Neuronal stem cell (in vitro differentiated cells): ENCODE results near the gene ROCK1. TPM values are rescaled to one million over a fixed set of nuclear protein-coding genes. Genes with fewer than 3 reads are reported as not detected.

Experiments
- DNase-seq: peaks from one replicate; pipeline ENCODE4 v3.0.0-alpha.2; 2013; ENCODE audit warnings: low spot score
- H2AFZ ChIP-seq: one replicate; pipeline ENCODE4 v1.6.1; 2013; ENCODE audit warnings: mild to moderate bottlenecking, low read length, inconsistent platforms
- H2AK5ac ChIP-seq: 2 replicates; pipeline ENCODE4 v1.6.1; 2013; ENCODE audit warnings: low read depth, mild to moderate bottlenecking, inconsistent platforms, low read length, moderate library complexity, mixed read lengths
- H2BK120ac ChIP-seq: 2 replicates; pipeline ENCODE4 v1.6.1; 2013; ENCODE audit warnings: low read depth, mild to moderate bottlenecking, inconsistent platforms, low read length, moderate library complexity, mixed read lengths
- H2BK12ac ChIP-seq: one replicate; pipeline ENCODE4 v1.6.1; 2013; ENCODE audit warnings: low read length, inconsistent platforms
- H2BK15ac ChIP-seq: 2 replicates; pipeline ENCODE4 v1.6.1; 2013; ENCODE audit warnings: mild to moderate bottlenecking, low read length, inconsistent platforms, mixed read lengths
- H2BK5ac ChIP-seq: one replicate; pipeline ENCODE4 v1.6.1; 2013; ENCODE audit warnings: inconsistent platforms, mild to moderate bottlenecking, low read length, moderate library complexity
- H3K14ac ChIP-seq: one replicate; pipeline ENCODE4 v1.6.1; 2013; ENCODE audit warnings: low read length, inconsistent platforms
- H3K18ac ChIP-seq: 2 replicates; pipeline ENCODE4 v1.6.1; 2013; ENCODE audit warnings: low read length, inconsistent platforms
- H3K23ac ChIP-seq: 2 replicates; pipeline ENCODE4 v1.6.1; 2013; ENCODE audit warnings: low read depth, mild to moderate bottlenecking, mixed read lengths, low read length, inconsistent platforms; ENCODE audit not compliant: poor library complexity
- H3K27ac ChIP-seq: replicated peaks from 3 replicates; pipeline ENCODE4 v1.5.1; 2013; ENCODE audit warnings: low read length, inconsistent platforms
- H3K27me3 ChIP-seq, 3 experiments: 2 replicates each; pipeline ENCODE4 v1.6.1; 2013; ENCODE audit warnings: low read length in 3 of 3, mild to moderate bottlenecking in 2 of 3, inconsistent platforms in 1 of 3, low read depth in 1 of 3, mixed read lengths in 1 of 3, moderate library complexity in 1 of 3; ENCODE audit not compliant: control insufficient read depth in 3 of 3, insufficient read depth in 3 of 3
- H3K36me3 ChIP-seq, 2 donors: replicated peaks in 1 of 2; 2 replicates each; pipeline ENCODE4 v1.6.1; 2013; ENCODE audit warnings: low read length in 2 of 2; ENCODE audit not compliant: control insufficient read depth in 2 of 2, insufficient read depth in 2 of 2
- H3K4ac ChIP-seq: 2 replicates; pipeline ENCODE4 v1.6.1; 2013; ENCODE audit warnings: inconsistent platforms, mild to moderate bottlenecking, low read length, moderate library complexity
- H3K4me1 ChIP-seq, 2 donors: 1 replicate in 1 of 2; 2 replicates in 1 of 2; pipeline ENCODE4 v1.6.1; 2013; ENCODE audit warnings: low read length in 2 of 2, low read depth in 1 of 2; ENCODE audit not compliant: control insufficient read depth in 2 of 2, insufficient read depth in 1 of 2
- H3K4me2 ChIP-seq: one replicate; pipeline ENCODE4 v1.6.1; 2013; ENCODE audit warnings: mild to moderate bottlenecking, low read length, inconsistent platforms; ENCODE audit not compliant: insufficient read depth, poor library complexity, severe bottlenecking
- H3K4me3 ChIP-seq, 2 donors: 2 replicates each; pipeline ENCODE4 v1.5.1; 2013; ENCODE audit warnings: low read length in 2 of 2, mild to moderate bottlenecking in 2 of 2, inconsistent platforms in 1 of 2, moderate library complexity in 1 of 2
- H3K79me1 ChIP-seq: one replicate; pipeline ENCODE4 v1.6.1; 2013; ENCODE audit warnings: low read depth, mild to moderate bottlenecking, inconsistent platforms, low read length, moderate library complexity
- H3K9ac ChIP-seq: one replicate; pipeline ENCODE4 v1.6.1; 2013; ENCODE audit warnings: mild to moderate bottlenecking, low read depth, low read length, inconsistent platforms; ENCODE audit not compliant: poor library complexity
- H3K9me3 ChIP-seq, 2 donors: replicated peaks in 1 of 2; 2 replicates each; pipeline versions ENCODE3 to v1.6.1; 2013; ENCODE audit warnings: low read length in 2 of 2, mild to moderate bottlenecking in 2 of 2, inconsistent platforms in 1 of 2, low read depth in 1 of 2, mixed read lengths in 1 of 2, moderate library complexity in 1 of 2; ENCODE audit not compliant: control insufficient read depth in 2 of 2, insufficient read depth in 1 of 2
- H4K8ac ChIP-seq: one replicate; pipeline ENCODE4 v1.6.1; 2013; ENCODE audit warnings: low read depth, mild to moderate bottlenecking, inconsistent platforms, low read length, moderate library complexity
- H4K91ac ChIP-seq: one replicate; pipeline ENCODE4 v1.6.1; 2013; ENCODE audit warnings: low read length, low read depth, mild to moderate bottlenecking, inconsistent platforms; ENCODE audit not compliant: poor library complexity
- WGBS, 2 donors: extraction: QIAGEN DNeasy Blood & Tissue Kit; methylation state at CpG; one replicate each; pipeline ENCODE4 v1.1.7; 2013; ENCODE audit warnings: missing lambda C conversion rate in 2 of 2, mixed read lengths in 1 of 2; ENCODE audit not compliant: insufficient read length in 2 of 2, insufficient replicate concordance in 1 of 2; ENCODE audit errors: extremely low coverage in 2 of 2; 5-methylcytosine and 5-hydroxymethylcytosine counted together
- polyA plus RNA-seq, 2 experiments: library from polyadenylated mRNA; stranded (reverse); fragments of 200-250 nt; gene quantifications; one replicate each; pipeline ENCODE4 v1.2.3, GENCODE V29; 2013

ROCK1 gene
- polyA plus RNA-seq (2013, experiment 1 of 2): 32.4 TPM
- 36.2 TPM for polyA plus RNA-seq (2013, experiment 2 of 2)

DNA sequence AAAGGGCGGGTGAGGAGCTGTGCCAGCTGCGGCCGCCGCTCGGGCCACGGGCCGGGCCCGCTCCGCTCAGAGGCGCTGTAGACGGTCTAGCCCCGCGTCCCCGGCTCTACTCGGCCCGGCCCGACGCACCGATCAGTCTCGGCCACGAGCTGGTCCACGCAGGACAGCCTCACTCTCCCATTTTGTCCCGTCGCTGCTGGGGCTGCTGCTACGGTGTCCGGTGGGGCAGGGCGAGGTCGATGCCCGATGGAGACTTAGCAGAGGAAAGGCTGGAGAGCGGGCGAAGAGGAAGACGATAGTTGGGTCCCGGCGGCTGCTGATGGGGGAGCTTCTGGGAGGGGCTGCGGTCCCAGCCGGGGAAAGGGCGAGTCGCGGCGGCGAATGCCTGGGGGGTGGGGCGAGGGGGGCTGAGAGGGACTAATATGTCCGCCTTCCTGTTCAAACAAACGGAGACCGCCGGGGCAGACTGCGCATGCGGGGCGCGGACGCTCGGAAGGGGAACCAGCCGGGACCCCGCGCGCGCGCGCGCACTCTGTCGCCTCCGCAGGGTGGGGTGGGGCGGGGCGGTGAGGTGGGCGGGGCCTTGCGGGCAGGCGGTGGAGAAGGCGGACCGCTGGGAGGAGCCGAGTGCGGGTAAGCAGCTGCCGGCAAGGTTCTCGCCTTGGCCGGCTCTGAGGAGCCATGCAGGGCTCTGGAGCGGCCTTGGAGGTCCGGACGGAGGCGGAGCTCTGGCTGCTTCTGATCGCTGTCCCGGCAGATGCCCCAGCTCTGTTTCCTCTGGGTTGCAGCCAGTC, at the start of gene ROCK1:
ROCK1 (minus strand) TSS at position 468 of the 794 bp plus-strand sequence. CDS start 903 bp downstream, outside the sequence.
- Histone ChIP-seq H3K36me3 (no peaks in the 10 kb centered on the region), H3K9me3 (no peaks in the 10 kb centered on the region), H2AK5ac (peak within 1 kb of the TSS; percentile 88), H3K79me1 (peaks cover 7% of the 10 kb centered on the region), H2BK120ac (peak within 1 kb of the TSS; percentile 94), H3K4me2 (peak within 1 kb of the TSS; percentile 87), H3K23ac (peak within 1 kb of the TSS; percentile 98), H3K27ac (peak within 1 kb of the TSS; percentile 97), H3K4me1 (peaks cover 3 to 8% of the 10 kb centered on the region in 2 donors), H3K18ac (peak within 1 kb of the TSS; percentile 100), H3K27me3 (peaks cover 0 to 12% (median 2%) of the 10 kb centered on the region in 3 experiments), H3K14ac (peak within 1 kb of the TSS; percentile 99), H4K91ac (no peak within 1 kb of the TSS), H2BK12ac (peak within 1 kb of the TSS; percentile 97), H3K9ac (peak within 1 kb of the TSS; percentile 99), H2AFZ (peak within 1 kb of the TSS; percentile 98), H3K4ac (peak within 1 kb of the TSS; percentile 93), H3K4me3 (peak within 1 kb of the TSS; percentile 93 to 100), H2BK15ac (peak within 1 kb of the TSS; percentile 98), H2BK5ac (peak within 1 kb of the TSS; percentile 93), H4K8ac (peak within 1 kb of the TSS; percentile 43)
- peak; percentile 97 for DNase-seq
- no CpG with 5 or more reads among the region's 80 CpGs for WGBS, 2 donors

DNA sequence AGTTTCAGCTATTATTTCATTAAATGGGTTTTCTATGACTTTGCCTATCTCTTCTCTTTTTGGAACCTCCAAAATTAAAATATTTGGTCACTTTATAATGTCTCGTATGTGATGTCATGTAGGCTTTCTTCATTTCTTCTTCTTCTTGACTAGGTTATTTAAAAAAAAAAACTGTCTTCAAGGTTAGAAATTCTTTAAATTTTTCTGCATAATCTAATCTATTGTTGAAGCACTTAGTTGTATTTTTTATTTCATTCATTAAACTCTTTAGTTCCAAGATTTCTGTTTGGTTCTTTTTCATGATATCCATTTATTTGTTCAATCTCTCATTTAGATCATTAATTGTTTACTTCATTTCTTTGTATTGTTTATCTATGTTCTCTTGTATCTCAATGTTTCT, 43.8 kb upstream of the ROCK1 start:
- no peak overlapping the region for H3K14ac ChIP-seq
- no peaks in the 10 kb centered on the region for H3K36me3 ChIP-seq
- H3K18ac ChIP-seq: no peak overlapping the region
- H4K91ac ChIP-seq: no peak overlapping the region
- no peak overlapping the region for H3K4me3 ChIP-seq
- H3K79me1 ChIP-seq: no peaks in the 10 kb centered on the region
- no peak overlapping the region for H4K8ac ChIP-seq
- no peak for DNase-seq
- no peaks in the 10 kb centered on the region for H3K27me3 ChIP-seq
- H3K23ac ChIP-seq: no peak overlapping the region
- no peak overlapping the region for H2AK5ac ChIP-seq
- no peaks in the 10 kb centered on the region for H3K4me1 ChIP-seq
- H2BK5ac ChIP-seq: no peak overlapping the region
- no peak overlapping the region for H3K4ac ChIP-seq
- H2AFZ ChIP-seq: no peak overlapping the region
- no peak overlapping the region for H2BK120ac ChIP-seq
- no peak overlapping the region for H3K9ac ChIP-seq
- H3K27ac ChIP-seq: no peak overlapping the region
- peaks cover 3 to 10% of the 10 kb centered on the region in 2 donors for H3K9me3 ChIP-seq
- no peak overlapping the region for H3K4me2 ChIP-seq
- no CpG with 5 or more reads among the region's 1 CpG for WGBS, 2 donors
- H2BK12ac ChIP-seq: no peak overlapping the region
- H2BK15ac ChIP-seq: no peak overlapping the region

GRCh38 chr18:21146016-21146415, 34.4 kb upstream of the ROCK1 start:
- no peak overlapping the region for H3K4me2 ChIP-seq
- H2BK120ac ChIP-seq: no peak overlapping the region
- no peak overlapping the region for H3K27ac ChIP-seq
- no peak overlapping the region for H4K91ac ChIP-seq
- no peak overlapping the region for H2AFZ ChIP-seq
- no peak overlapping the region for H2BK15ac ChIP-seq
- no peaks in the 10 kb centered on the region for H3K4me1 ChIP-seq
- no peaks in the 10 kb centered on the region for H3K27me3 ChIP-seq
- no peak overlapping the region for H2BK5ac ChIP-seq
- no peak overlapping the region for H3K18ac ChIP-seq
- H2AK5ac ChIP-seq: no peak overlapping the region
- H2BK12ac ChIP-seq: no peak overlapping the region
- H3K79me1 ChIP-seq: no peaks in the 10 kb centered on the region
- no peak overlapping the region for H3K4ac ChIP-seq
- H3K4me3 ChIP-seq: no peak overlapping the region
- no peak overlapping the region for H3K23ac ChIP-seq
- no peak for DNase-seq
- H3K9me3 ChIP-seq: no peaks in the 10 kb centered on the region
- H3K36me3 ChIP-seq: no peaks in the 10 kb centered on the region
- no peak overlapping the region for H3K9ac ChIP-seq
- H4K8ac ChIP-seq: no peak overlapping the region
- no peak overlapping the region for H3K14ac ChIP-seq

- H3K14ac ChIP-seq: no peak overlapping the region
- no peak overlapping the region for H3K9ac ChIP-seq
- H4K8ac ChIP-seq: no peak overlapping the region
- H2BK120ac ChIP-seq: no peak overlapping the region
- WGBS, 2 donors: no CpG with 5 or more reads among the region's 1 CpG
- no peaks in the 10 kb centered on the region for H3K27me3 ChIP-seq
- H3K23ac ChIP-seq: no peak overlapping the region
- no peak overlapping the region for H2BK5ac ChIP-seq
- no peaks in the 10 kb centered on the region for H3K36me3 ChIP-seq
- no peak overlapping the region for H2BK15ac ChIP-seq
- no peak overlapping the region for H4K91ac ChIP-seq
- no peak overlapping the region for H3K27ac ChIP-seq
- no peak overlapping the region for H3K4me3 ChIP-seq
- no peaks in the 10 kb centered on the region for H3K9me3 ChIP-seq
- DNase-seq: no peak
- no peak overlapping the region for H3K4ac ChIP-seq
- no peak overlapping the region for H2AK5ac ChIP-seq
- H3K79me1 ChIP-seq: no peaks in the 10 kb centered on the region
- H2AFZ ChIP-seq: no peak overlapping the region
- H3K4me1 ChIP-seq: no peaks in the 10 kb centered on the region
- no peak overlapping the region for H3K18ac ChIP-seq
- no peak overlapping the region for H3K4me2 ChIP-seq
- H2BK12ac ChIP-seq: no peak overlapping the region
Observed at GRCh38 chr18:21145371-21145770, 33.8 kb upstream of the ROCK1 start.
